HL-60/S4 treated with retinoic acid at 250 ng/mL for 4 days and 3 days (cell line): ENCODE results near the gene ITGA11.

ENCODE experiments used
- in situ Hi-C: fragments of 300-500 bp; cut with MboI; formaldehyde crosslinking; loops from 2 replicates; pipeline ENCODE4 v1.7.0; 2022; ENCODE audit warnings: low sequenced_read_pairs

ITGA11 gene

GRCh38 chr15:68316061-68316804 lies 115.7 kb downstream of the ITGA11 start:
- in situ Hi-C loops, result no loop called here

DNA sequence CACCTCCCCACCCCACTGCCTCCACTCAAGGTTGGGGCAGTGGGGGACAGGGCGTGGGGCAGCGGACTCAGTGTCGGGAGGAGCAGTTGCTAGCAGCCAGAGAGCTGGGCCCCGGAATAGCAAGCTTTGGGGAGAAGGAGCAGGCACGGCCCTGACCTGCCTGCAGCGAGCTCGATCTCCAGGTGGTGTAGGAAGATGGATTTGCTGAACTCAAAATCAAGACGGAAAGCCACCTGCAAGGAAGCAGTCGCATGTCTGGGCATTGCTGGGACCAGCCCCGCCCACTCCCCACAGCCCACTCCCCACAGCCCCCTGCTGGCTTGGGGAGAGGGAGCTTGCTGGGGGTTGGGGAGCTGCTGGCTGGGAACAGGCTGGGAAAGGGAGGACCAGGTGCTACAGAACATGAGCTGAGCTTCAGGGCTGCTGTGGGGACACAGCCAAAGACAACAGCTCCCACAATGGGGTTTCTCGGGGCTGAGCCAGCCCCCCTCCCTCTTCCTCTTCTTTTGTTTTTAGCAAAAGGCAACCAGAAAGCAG lies 116.4 kb downstream of the ITGA11 start:
- in situ Hi-C loops, result no loop called here

- in situ Hi-C loops, result no loop called here
Measured at GRCh38 chr15:68315035-68315434, 116.9 kb downstream of the ITGA11 start.

- in situ Hi-C loops, result no loop called here
Measured at GRCh38 chr15:68314563-68314962, 117.4 kb downstream of the ITGA11 start.

GRCh38 chr15:68313501-68314410 lies 118.2 kb downstream of the ITGA11 start:
- in situ Hi-C loops, result no loop called here

- in situ Hi-C loops, result no loop called here
Measured at GRCh38 chr15:68312701-68313204, 119.2 kb downstream of the ITGA11 start.

- in situ Hi-C loops, result no loop called here
Measured at GRCh38 chr15:68311859-68312557, 120.0 kb downstream of the ITGA11 start.

DNA sequence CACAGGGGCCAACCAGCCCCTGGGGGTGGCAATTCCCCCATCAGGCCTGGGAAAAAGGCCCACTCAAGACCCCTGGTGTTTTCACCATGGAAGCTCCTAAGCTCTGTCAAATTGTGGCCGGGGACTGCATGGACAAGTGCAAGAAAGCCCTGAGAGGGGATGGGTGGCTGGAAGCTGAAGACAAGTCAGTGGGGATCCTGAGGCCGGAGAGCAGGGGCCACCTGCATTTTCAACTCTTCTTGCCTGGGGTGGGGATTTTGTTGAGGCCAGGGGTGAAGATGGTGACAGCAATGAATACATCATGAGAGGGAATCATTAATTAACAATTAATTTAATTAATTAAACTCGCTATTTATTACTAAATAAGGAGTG lies 120.5 kb downstream of the ITGA11 start:
- in situ Hi-C loops, result no loop called here

DNA sequence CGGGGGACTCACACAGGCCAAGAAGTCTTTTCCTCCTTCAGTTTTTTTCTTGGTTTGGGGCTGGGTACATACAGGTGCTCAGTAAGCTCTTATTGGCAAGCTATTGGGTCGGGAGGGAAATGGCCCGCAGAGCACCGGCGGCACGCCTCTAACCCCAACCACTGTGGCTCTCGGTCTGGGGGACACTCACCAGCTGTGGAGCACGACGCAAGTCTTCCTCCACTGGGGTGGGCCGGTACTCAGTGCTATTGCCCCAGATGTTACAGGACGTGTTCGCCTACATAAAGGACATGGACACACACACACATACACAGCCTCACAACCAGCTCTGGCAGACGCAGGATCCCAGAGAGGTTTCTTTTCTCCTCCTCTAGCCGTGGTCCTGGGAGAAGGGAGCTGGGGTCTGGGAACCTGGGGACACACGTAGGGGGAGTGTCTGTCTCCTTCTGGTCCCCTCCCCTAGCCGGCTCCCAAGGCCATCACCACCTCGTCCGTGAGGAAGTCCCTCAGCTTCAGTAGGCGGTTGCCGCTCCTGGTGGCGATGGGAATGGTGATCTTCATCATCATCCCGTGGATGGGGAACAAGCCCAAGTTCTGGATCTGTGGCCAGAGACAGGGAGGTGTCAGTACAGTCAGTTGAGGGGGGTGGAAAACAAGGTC lies 121.0 kb downstream of the ITGA11 start:
- in situ Hi-C loops, result no loop called here

GRCh38 chr15:68310178-68310803 lies 121.7 kb downstream of the ITGA11 start:
- in situ Hi-C loops, result no loop called here

- in situ Hi-C loops, result loop anchor here (10.0 kb wide), 1 partner anchor 236 kb away; no protein-coding TSS in a partner anchor
Measured at GRCh38 chr15:68309024-68309423, 122.9 kb downstream of the ITGA11 start.

DNA sequence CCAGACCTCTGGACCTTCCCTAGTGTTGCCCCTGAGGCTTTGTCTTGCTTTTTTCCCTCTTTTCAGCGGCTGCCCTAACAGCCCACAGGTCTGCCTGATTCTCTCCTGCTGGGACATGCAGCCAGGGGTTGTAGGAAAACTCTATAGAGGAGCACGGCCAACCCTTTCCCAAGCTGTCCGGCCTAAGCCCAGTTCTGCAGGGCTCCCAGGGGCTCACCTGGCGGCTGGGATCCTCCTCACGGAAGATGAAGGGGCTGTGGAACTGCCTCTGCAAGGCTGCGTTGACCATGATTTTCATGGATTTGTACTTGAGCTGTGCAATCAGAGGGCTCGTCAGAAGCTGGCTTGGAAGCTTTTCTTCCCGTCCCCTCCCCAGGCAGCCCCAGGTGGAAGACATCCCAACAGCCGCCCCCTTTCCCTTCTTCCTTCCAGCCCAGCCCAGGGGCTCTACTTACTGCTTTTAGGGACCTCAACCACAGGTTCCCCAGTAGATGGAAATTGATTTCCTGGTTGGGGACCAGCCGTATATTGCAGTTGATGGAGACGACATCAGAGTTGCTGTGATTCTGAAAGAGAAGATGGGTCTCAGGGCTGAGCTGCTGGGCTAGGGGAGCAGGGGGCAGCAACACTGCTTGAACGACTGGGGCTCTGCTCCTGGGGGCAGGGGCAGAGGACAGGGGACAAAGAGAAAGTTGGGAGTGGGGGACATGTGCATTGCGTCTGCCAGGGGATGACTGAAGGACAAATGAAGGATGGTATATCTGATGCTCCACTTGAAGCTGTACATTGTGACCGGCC lies 124.6 kb downstream of the ITGA11 start:
- in situ Hi-C loops, result loop anchor here (10.0 kb wide), 1 partner anchor 237 kb away; no protein-coding TSS in a partner anchor

GRCh38 chr15:68305420-68305871 lies 126.5 kb downstream of the ITGA11 start:
- in situ Hi-C loops, result loop anchor here (10.0 kb wide), 1 partner anchor 239 kb away; no protein-coding TSS in a partner anchor

DNA sequence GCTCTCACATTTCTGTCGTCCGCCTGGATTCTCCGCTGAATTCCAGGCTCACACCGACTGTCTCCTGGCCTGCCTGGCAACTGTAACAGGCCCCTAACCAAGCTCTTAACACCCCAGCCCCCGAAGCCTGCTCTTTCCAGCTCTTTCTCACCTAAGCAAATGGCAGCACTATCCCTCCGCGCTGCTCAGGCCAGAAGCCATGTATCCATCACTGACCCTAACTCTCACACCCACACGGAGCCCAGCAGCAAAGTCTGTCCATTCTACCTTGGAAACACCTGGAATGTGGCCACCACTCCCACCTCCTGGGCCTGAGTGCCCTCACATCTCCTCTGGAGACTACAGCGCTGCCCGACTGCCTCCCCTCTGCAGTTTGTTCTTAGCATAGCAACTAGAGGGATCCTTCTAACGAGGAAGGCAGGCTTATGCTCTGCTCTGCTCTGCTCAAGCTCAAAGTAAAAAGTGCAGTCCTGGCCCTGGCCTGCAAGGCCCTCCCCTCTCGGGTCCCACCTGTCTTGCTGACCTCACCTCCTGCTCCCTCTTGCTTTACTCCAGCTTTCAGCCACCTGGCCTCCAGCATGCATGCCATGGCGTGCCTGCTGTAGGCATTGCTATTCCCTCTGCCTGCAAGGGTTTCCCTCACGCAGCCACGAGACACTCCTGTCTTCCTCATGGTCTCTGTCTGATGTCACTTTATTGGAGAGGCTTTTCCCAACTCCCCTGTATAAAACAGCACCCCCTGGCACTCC lies 127.2 kb downstream of the ITGA11 start:
- in situ Hi-C loops, result loop anchor here (10.0 kb wide), 1 partner anchor 240 kb away; no protein-coding TSS in a partner anchor

DNA sequence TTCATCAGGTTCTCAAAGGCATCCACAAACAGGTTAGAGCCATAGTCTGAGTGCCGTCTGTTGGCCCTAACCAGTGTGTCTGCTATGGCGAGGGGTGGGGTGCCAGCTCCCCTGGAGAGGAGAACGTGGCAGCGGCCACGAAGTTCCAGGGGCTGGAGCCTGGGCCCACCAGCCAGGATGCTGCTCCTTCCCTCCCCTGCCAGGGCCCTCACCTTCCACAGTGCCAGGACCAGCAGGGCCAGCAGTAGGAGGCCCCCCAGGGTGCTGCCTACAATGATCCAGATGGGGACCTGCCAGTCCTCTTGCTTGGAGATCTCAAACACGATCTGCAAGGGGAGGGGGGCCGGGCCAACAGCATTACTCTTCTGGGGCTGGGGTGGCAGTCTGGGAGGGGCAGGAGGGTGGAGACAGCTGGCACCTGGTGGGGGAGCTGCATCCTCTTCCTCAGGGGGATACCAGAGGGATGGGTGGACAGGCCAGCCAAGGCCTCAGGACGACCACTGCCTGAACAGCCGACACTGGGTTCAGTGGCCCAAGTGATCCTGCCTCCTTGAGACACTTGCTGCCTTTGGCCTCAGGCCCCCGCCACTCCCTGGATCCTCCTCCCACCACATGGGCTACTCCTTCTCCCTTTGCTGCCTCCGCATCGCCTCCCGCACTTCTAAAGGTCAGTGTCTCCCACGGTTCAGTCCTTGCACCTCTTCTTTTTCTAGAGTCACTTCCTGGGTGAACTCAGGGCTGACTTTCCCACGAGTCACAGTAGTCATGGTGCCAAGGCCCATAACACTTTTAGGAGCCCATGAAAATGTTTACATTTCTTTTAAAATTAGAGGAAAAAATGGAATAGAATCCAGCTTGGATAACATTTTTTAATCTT lies 128.2 kb downstream of the ITGA11 start:
- in situ Hi-C loops, result loop anchor here (10.0 kb wide), 1 partner anchor 241 kb away; no protein-coding TSS in a partner anchor

DNA sequence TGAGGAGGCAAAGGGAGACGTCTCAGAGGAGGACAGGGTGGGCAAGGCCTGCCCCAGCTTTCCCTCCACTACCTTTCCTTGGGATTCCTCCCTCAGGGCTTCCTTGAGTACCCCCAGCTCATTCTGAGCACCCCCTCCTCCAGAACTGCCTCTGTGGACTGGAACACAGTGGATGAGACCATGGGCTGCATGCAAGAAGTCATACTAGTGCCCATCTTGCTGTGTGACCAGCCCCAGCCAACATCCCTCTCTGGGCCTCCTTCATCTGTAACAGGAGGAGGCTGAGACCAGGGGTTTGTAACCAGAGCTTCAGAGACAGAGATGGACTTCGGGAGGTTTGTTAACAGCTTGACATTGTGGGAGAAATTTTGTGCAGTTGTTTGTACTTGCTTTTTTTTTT lies 128.8 kb downstream of the ITGA11 start:
- in situ Hi-C loops, result loop anchor here (10.0 kb wide), 1 partner anchor 242 kb away; no protein-coding TSS in a partner anchor

DNA sequence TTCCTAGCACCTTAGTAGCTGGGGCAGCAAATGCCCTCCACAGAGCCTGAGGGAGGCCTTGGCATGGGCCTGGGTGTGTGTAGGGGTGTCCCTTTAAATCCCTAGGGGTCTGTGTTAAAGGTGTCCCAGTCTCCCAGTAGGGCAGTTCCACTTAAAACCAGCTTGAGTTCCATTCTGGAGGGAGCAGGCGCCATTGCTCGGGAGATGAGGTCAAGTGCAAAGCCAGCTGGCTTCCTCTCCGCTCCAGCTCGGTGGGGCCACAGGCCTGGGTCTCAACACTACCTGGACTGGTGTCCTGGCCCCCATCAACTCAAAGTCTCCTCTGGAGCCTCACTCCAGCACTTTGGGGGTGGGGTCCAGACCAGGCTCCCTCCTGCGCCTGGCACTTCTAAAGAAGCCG lies 129.2 kb downstream of the ITGA11 start:
- in situ Hi-C loops, result loop anchor here (10.0 kb wide), 1 partner anchor 242 kb away; no protein-coding TSS in a partner anchor
